Left lung (tissue), 8 donors: ENCODE data around the gene DNAH10. TPM values are rescaled to one million over a fixed set of nuclear protein-coding genes. Genes with fewer than 3 reads are reported as not detected.

Experiments used
- polyA plus RNA-seq, 6 donors: library from polyadenylated mRNA; unstranded; fragments of 120-200 nt; gene quantifications; one replicate each; pipeline ENCODE4 v1.2.1, GENCODE V29; 2013; ENCODE audit not compliant: insufficient read length in 6 of 6
- total RNA-seq, 2 donors: library from RNA; stranded (reverse); fragmentation: NEBNext Ultra II Directional; extraction: Animal tissue kit (Norgen Biotek cat#: 25700); gene quantifications; one replicate each; pipeline ENCODE4 v1.2.1, GENCODE V29; 2021
- donor health status: DM: no; HTN: yes; CAD: no.
- donor health status: DM: no; HTN: no; CAD: no.

The DNAH10 gene
- total and polyA plus RNA-seq, 8 donors = 0.79 to 10.4 (median 6.5) TPM

Other genes starting within 250 kb of the DNAH10 start
- 10 to 100 TPM; 11.9 to 19.1 TPM for gene RILPL1, start 228.6 kb upstream of the DNAH10 start, total RNA-seq
- 10 to 100 TPM; 19.2 to 25.2 (median 23.1) TPM for gene RILPL1, start 228.6 kb upstream of the DNAH10 start, polyA plus RNA-seq
- gene TMED2, start 177.7 kb upstream of the DNAH10 start, total RNA-seq = 100 to 1,000 TPM; 270 to 343 TPM
- gene TMED2, start 177.7 kb upstream of the DNAH10 start, polyA plus RNA-seq = 100 to 1,000 TPM; 162 to 214 (median 193) TPM
- 10 to 100 TPM; 13.9 to 21.5 TPM for gene DDX55, start 160.2 kb upstream of the DNAH10 start, total RNA-seq
- 10 to 100 TPM; 36.1 to 59.3 (median 45.4) TPM for gene DDX55, start 160.2 kb upstream of the DNAH10 start, polyA plus RNA-seq
- 10 to 100 TPM; 40.7 to 42.7 TPM for gene EIF2B1, start 128.6 kb upstream of the DNAH10 start, total RNA-seq
- 10 to 100 TPM; 65.6 to 73.4 (median 68.4) TPM for gene EIF2B1, start 128.6 kb upstream of the DNAH10 start, polyA plus RNA-seq
- gene GTF2H3, start 128.5 kb upstream of the DNAH10 start, total RNA-seq = 10 to 100 TPM; 27.2 to 29.6 TPM
- gene GTF2H3, start 128.5 kb upstream of the DNAH10 start, polyA plus RNA-seq = 10 to 100 TPM; 35.4 to 40.1 (median 38.4) TPM
- gene TCTN2, start 91.2 kb upstream of the DNAH10 start, total RNA-seq = 10 to 100 TPM; 11.0 to 12.6 TPM
- 10 to 100 TPM; 20.2 to 30.2 (median 26.6) TPM for gene TCTN2, start 91.2 kb upstream of the DNAH10 start, polyA plus RNA-seq
- gene ATP6V0A2, start 49.9 kb upstream of the DNAH10 start, total RNA-seq = 10 to 100 TPM; 20.7 to 37.2 TPM
- gene ATP6V0A2, start 49.9 kb upstream of the DNAH10 start, polyA plus RNA-seq = 10 to 100 TPM; 21.7 to 28.0 (median 25.0) TPM
- 10 to 100 TPM; 40.2 to 54.0 TPM for gene CCDC92, start 210.5 kb downstream of the DNAH10 start, total RNA-seq
- 10 to 100 TPM; 47.8 to 68.7 (median 62.4) TPM for gene CCDC92, start 210.5 kb downstream of the DNAH10 start, polyA plus RNA-seq
- gene ZNF664, start 210.9 kb downstream of the DNAH10 start, total RNA-seq = 10 to 100 TPM; 85.8 to 98.8 TPM
- 100 to 1,000 TPM; 136 to 169 (median 150) TPM for gene ZNF664, start 210.9 kb downstream of the DNAH10 start, polyA plus RNA-seq